ENCODE results near the gene IKBKG.

- TF ChIP-seq CTCF (IDR thresholded peaks at IDR 0.05; ENCODE audit: low read depth, low read length) = no peak
- no peak for TF ChIP-seq MYC (IDR thresholded peaks at IDR 0.05; ENCODE audit: low read depth, low read length)
These were observed 8.3 kb upstream of the IKBKG start for GRCh38 chrX:154539077-154539476.
